GM21576 (cell line): ENCODE data around the gene MCC.
"Not testable (repeated sequence)": the region's sequence is repeated elsewhere in the genome, so short reads cannot be mapped to it uniquely, and the experiment has no call there.

Experiments
- ATAC-seq: cut with Tn5 transposase; IDR thresholded peaks from one replicate; pipeline ENCODE4 v1.9.1; 2021; ENCODE audit warnings: mild to moderate bottlenecking, moderate library complexity; ENCODE audit not compliant: unreplicated experiment

MCC gene

DNA sequence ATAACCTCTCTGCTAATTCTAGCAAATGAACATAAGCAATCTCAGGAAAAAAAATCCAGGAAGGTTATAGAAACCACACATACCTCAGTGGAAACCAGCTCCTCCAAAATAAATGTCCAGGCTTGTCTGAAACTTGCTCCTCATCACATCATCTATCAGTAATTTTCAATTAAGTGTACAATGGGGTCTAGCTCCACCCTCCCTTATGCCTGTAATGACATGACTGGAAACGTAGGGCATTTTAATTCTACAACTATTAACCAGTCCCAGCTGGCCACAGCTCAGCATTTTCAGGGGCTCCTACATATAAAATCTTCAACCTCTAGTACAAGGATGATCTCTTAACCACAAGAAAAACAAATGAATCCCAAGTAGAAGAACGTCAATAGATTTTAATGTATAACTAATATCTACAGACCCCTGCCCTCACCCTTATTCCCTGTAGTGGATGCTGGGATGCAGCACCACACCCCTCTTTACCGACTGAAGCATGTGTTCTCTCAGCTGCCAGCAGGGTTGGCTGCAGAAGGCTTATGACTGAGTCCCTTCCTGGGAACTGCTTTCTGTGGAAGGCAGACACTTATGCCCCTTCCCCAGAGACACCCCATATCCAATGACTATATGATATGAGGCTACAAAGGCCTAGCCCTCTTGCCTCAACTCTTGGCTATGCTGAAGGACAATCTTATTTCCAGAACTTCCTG is 60.2 kb downstream of the MCC start:
- no peak for ATAC-seq

GRCh38 chr5:113425909-113426308 is 62.3 kb downstream of the MCC start:
- no peak for ATAC-seq

DNA sequence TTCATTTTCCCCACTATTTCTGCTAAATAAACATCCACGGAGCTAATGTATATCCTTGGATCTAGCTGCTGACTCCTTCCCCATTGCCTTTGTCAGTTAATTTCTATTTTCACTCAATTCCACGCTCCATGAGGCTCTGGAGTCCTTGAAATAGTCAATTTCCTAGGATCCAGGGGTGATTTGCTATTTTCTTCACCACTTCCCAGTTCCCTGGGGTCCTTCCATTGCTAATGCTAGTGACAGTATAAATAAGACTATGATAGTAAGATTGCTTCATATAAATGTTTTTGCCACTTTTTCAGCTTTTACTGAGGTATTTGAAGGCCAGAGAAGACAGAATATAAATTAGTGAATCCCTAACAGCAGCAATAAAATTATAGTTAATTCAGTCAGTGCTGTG is 66.6 kb downstream of the MCC start:
- ATAC-seq = no peak

- no peak for ATAC-seq
These were observed 82.7 kb downstream of the MCC start for GRCh38 chr5:113405530-113405929.

DNA sequence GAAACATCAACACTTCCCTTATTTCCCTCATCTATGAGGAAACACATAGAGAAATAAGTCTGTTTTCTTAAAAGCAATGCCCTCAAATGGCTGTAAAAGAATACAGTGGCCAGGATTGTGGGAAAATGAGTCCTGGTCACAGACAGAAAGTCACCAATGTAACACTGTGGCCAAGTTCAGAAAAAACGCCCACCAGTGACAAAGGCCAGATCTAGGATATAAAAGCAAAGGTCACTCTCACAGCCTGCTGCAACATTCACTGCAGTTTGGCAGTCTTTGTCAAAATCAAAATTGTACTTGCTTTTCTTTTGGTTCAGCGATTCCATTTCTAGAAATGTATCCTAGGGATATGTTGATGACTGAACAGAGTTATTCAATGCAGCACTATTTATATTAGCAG is 84.0 kb downstream of the MCC start:
- no peak for ATAC-seq

DNA sequence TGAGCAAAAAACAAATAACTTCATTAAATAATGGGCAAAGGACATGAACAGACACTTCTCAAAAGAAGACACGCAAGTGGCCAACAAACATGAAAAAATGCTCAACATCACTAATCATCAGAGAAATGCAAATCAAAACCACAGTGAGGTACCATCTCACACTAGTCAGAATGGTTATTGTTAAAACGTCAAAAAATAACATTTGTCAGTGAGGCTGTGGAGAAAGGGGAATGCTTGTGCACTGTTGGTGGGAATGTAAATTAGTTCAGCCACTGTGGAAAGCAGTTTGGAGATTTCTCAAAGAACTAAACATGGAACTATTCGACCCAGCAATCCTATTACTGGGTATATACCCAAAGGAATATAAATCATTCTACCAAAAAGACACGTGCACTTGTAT is 90.3 kb downstream of the MCC start:
- ATAC-seq = not testable (repeated sequence)

GRCh38 chr5:113397046-113397445 is 91.2 kb downstream of the MCC start:
- no peak for ATAC-seq

DNA sequence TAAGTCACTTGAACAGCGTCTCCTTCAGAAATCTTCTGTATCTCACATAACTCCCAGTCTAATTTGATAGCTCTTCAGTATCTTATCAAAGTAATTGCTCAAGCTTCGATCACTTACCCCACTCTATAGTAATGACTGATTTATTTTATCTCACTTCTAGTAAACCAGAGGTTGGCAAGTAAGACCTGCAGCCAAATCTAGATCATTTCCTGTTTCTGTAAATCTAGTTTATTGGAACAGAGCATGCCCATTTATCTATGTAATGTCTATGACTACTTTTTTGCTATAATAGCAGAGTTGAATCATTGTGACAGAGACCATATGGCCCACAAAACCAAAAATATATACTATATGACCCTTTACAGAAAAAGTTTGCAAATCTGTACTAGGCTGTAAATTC is 93.6 kb downstream of the MCC start:
- no peak for ATAC-seq

DNA sequence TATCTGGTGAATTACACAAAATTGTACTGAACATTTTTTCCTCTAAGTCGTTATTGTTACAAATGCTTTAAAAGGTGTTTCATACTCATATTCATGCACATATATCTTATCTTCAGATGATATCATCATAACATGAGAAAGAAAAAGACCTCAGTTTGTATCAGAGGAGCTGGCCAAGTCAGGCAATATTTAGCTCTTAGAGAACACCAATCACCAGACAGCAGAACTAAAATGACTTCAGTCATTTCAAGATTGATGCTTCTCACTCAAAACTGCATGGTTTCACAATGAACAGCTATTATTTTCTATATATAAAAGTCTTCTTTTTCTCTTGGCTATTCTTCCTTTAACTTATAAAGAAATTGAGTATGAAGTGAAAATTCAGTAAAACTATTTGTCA is 98.0 kb downstream of the MCC start:
- no peak for ATAC-seq

DNA sequence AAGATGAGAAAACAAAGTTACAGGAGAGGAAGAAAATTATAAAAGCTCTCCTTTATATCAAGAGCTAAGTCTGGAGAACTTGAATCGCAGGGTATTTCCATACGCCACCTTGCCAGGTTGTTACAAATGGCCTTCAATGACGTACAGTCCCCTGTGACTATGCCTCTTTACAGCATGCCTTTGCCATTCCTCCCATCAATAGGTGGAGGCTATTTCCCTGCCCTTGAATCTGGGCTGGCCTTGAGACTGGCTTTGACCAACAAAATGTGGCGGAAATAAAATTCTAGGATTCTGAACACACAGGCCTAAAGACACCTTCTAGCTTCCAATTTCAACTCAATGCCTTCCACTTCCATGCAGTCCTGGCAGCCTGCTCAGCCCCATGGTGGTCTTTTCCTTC is 99.1 kb downstream of the MCC start:
- ATAC-seq = no peak

DNA sequence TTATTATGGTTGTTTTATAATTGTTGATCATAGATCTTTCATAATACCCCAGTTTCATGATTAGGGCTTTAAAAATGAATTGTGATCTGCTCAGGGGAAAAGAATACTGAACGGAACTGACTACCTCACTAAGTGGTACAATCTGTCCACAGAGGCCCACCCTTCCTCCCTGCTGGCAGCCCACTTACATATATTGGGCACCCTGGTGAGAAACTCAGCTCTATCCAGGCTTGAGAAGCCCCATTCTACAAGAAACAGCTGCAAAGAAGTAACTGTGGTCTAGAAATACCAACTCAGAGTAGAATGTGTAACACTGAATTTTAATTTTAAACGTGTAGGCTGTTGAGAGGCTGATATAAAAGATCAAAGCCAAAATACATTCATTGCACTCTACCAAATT is 100.4 kb downstream of the MCC start:
- ATAC-seq = no peak

- no peak for ATAC-seq
These were observed 103.4 kb downstream of the MCC start for GRCh38 chr5:113384782-113385285.

- ATAC-seq = no peak
These were observed 105.5 kb downstream of the MCC start for GRCh38 chr5:113382731-113383130.

DNA sequence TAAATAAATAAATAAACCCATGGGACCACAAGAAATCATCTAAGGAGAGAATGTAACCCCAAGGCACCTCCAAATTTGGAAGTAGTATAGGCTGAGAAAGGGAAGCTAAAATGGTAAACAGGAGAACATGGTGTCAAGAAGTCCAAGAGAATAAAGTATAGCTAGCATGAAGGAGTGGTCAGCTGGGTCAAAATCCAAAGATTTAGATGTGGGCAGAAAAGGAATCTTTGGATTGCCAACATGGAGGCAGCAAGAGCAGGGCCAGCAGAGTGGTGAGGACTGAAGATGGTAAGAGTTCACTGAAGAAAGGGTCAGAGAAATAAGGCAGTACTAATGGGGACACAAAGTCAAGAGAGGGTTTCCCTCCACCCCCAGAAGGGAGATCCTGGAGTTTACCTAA is 106.5 kb downstream of the MCC start:
- ATAC-seq = no peak

DNA sequence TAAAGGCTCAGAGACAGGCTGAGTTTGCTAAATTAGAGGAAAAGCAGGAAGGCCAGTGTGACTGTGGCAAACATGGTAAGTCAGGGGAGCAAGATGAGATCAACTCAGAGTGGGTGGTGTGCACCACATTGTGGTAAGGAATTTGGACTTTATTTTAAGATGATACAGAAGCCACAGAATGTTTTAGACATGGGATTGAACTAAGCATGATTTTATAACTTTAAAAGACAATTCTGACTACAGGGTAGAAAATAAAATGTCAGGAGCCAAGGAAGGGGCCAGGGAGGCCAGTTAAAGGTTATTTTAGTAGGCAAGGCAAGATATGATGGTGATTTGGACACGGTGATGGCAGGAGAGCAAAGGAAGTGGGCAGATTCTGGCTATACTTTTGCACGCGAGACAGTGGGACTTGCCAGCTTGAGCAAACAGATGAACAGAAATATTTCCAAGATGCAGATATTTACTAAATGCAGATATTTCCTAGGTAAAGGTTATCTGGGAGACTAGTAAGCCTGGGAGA is 107.4 kb downstream of the MCC start:
- no peak for ATAC-seq

GRCh38 chr5:113379936-113380806 is 108.1 kb downstream of the MCC start:
- no peak for ATAC-seq

- peak; percentile 64 for ATAC-seq
These were observed 109.2 kb downstream of the MCC start for GRCh38 chr5:113378959-113379541.

DNA sequence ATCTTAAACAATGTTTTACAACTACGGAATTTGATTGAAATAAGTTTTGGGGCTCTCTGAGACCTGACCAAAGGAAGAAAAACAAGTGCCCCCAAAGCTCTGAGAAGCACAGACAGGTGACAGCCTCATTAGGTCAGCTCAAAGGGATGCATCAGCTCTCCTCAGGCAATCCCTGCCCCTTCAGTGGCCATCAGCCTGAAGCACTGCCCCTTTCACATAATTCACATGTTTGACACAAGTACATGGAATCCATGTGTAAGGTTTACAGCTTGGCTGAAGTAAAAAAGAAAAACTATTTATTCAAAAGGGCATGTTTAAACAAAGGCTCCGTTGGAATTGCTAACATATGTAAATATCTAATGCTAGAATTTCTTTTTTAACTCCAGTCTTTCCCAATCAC is 109.7 kb downstream of the MCC start:
- no peak for ATAC-seq

- ATAC-seq = no peak
These were observed 110.2 kb downstream of the MCC start for GRCh38 chr5:113378081-113378480.

DNA sequence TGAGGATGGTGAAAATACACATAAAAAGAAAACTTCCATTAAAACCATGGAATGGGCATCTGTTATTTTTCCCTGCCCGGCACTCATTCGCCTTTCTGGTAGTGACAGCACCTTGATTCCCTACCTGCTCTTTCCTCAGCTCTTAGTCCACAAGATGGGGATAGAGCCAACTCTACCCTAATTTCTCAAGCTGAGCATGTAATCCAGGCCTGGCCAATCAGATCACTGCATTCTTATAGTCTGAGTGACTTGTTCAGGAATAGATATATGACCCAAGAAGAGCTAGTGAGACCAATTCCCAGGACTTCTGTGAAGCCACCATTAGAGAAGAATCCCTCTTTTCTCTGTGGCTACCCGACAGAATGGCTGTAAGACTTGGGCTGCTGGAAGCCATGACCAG is 111.6 kb downstream of the MCC start:
- no peak for ATAC-seq

GRCh38 chr5:113375480-113376060 is 112.7 kb downstream of the MCC start:
- ATAC-seq = no peak
